Mesothelial cell of epicardium (in vitro differentiated cells): ENCODE data around the gene SMAD1. TPM values are rescaled to one million over a fixed set of nuclear protein-coding genes. Genes with fewer than 3 reads are reported as not detected.

Experiments used
- DNase-seq, 2 experiments: peaks; one replicate each; pipeline ENCODE4 v3.0.0; 2021; ENCODE audit warnings: low spot score in 2 of 2; ENCODE audit not compliant: unreplicated experiment in 2 of 2
- H3K27ac Mint-ChIP-seq: 2 replicates; pipeline ENCODE4 v1.8.0; 2021; ENCODE audit warnings: mixed read lengths
- H3K27me3 Mint-ChIP-seq: 2 replicates; pipeline ENCODE4 v1.8.0; 2021; ENCODE audit warnings: low read depth, mixed read lengths
- H3K36me3 Mint-ChIP-seq: 2 replicates; pipeline ENCODE4 v1.8.0; 2021; ENCODE audit warnings: mixed read lengths
- H3K4me1 Mint-ChIP-seq: 2 replicates; pipeline ENCODE4 v1.8.0; 2021; ENCODE audit warnings: mixed read lengths
- H3K4me3 Mint-ChIP-seq: 2 replicates; pipeline ENCODE4 v1.8.0; 2021; ENCODE audit warnings: mild to moderate bottlenecking, moderate library complexity, mixed read lengths
- H3K9me3 Mint-ChIP-seq: 2 replicates; pipeline ENCODE4 v1.8.0; 2021; ENCODE audit warnings: mixed read lengths
- total RNA-seq: library from RNA; stranded (reverse); gene quantifications from 3 replicates; pipeline ENCODE4 v1.2.1, GENCODE V29; 2021
- TF ChIP-seq, protein P1 (sequence below): fragments of 200-600 bp; sonication (generic); IDR thresholded peaks from one replicate; pipeline ENCODE4 v1.5.0; 2021; ENCODE audit warnings: antibody characterized with exemption; ENCODE audit not compliant: unreplicated experiment

SMAD1 gene
- total RNA-seq, 1 donor from 2014 or later: 40.5 TPM

- H3K36me3 Mint-ChIP-seq: no peaks in the 10 kb centered on the region
- TF ChIP-seq, protein P1, sequence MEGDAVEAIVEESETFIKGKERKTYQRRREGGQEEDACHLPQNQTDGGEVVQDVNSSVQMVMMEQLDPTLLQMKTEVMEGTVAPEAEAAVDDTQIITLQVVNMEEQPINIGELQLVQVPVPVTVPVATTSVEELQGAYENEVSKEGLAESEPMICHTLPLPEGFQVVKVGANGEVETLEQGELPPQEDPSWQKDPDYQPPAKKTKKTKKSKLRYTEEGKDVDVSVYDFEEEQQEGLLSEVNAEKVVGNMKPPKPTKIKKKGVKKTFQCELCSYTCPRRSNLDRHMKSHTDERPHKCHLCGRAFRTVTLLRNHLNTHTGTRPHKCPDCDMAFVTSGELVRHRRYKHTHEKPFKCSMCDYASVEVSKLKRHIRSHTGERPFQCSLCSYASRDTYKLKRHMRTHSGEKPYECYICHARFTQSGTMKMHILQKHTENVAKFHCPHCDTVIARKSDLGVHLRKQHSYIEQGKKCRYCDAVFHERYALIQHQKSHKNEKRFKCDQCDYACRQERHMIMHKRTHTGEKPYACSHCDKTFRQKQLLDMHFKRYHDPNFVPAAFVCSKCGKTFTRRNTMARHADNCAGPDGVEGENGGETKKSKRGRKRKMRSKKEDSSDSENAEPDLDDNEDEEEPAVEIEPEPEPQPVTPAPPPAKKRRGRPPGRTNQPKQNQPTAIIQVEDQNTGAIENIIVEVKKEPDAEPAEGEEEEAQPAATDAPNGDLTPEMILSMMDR: no peak
- DNase-seq: peak; percentile 47 to 72
- H3K4me3 Mint-ChIP-seq: no peak overlapping the region
- no peaks in the 10 kb centered on the region for H3K9me3 Mint-ChIP-seq
- no peak overlapping the region for H3K27ac Mint-ChIP-seq
- H3K27me3 Mint-ChIP-seq: no peaks in the 10 kb centered on the region
- H3K4me1 Mint-ChIP-seq: peaks cover 22% of the 10 kb centered on the region
Observed at GRCh38 chr4:145482209-145483037, 770 bp downstream of the SMAD1 start.

DNA sequence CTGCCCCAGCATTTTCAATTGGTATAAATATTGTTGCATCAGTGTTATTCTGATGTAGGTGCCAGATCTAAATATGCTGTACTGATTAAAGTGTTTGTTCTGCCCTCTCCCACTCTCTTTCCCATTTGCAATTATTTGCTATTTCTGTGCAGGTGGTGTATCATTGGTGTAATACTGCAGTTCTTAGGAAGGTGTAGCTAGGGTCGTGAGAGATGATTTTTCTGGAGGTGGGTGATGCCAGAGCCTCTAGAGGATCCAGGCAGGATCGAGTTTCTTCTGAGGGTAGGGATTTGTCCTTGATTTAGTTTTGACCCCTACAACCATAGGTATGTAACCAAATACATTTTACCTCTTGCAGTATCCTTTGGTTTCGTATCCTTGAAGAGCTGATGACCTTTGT is 1.9 kb downstream of the SMAD1 start:
- Mint-ChIP-seq H3K27me3 (no peaks in the 10 kb centered on the region), H3K4me1 (peaks cover 25% of the 10 kb centered on the region), H3K27ac (no peak overlapping the region), H3K9me3 (no peaks in the 10 kb centered on the region), H3K36me3 (no peaks in the 10 kb centered on the region), H3K4me3 (no peak overlapping the region)
- TF ChIP-seq, protein P1: no peak
- no peak for DNase-seq

DNA sequence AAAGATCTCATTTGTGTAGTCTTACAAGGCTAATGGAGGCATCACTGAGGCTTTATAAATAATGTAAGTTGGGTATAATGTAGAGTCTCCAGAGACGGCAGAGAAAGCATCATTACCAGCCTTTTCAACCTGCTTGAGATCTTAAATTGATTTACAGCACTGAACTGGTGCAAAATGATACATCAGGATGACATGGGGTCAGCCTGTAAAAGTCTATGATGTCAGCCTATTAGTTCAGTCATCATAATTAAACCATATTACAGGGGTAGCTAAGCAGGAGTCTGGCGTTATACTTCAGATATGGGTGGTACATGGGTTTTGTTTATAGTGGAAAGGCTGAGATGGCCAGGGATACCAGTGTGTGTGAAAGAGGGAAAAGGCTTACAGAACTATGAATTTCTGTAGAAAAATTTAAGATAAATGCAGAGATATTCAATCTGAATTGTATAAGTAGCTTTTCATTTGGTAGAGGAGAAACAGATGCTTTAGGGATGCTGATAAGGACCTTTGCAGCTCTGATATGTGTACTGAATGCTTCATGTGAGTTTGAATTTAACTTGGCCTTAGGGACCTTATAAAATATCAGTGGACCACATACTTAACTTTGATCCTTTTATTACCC is 2.7 kb downstream of the SMAD1 start:
- Mint-ChIP-seq H3K9me3 (no peaks in the 10 kb centered on the region), H3K27me3 (no peaks in the 10 kb centered on the region), H3K27ac (no peak overlapping the region), H3K4me3 (no peak overlapping the region), H3K36me3 (no peaks in the 10 kb centered on the region), H3K4me1 (peaks cover 25% of the 10 kb centered on the region)
- TF ChIP-seq, protein P1: no peak
- no peak for DNase-seq

- Mint-ChIP-seq H3K36me3 (no peaks in the 10 kb centered on the region), H3K4me3 (no peak overlapping the region), H3K27me3 (no peaks in the 10 kb centered on the region), H3K9me3 (no peaks in the 10 kb centered on the region), H3K4me1 (peaks cover 25% of the 10 kb centered on the region), H3K27ac (no peak overlapping the region)
- DNase-seq: no peak
- TF ChIP-seq, protein P1: no peak
Observed at GRCh38 chr4:145485120-145485519, 3.5 kb downstream of the SMAD1 start.

DNA sequence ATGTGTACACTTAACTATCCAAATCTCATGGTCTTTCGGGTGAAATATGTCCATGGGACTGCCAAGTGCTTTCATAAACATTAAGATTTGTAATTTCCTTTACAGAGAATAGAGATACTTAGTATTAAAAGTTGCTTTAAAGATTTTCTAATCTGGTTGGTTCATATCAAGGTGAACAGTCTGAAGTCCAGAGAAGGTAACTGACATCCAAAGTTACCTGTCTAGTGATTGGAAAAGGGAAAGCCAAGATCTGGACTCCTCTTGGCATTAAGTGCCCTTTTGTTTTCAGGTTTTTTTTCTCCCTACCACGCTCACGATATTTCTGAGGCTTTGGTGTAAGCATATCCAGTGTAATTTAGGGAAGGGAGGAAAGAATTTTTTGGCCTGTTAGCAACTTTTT is 5.0 kb downstream of the SMAD1 start:
- Mint-ChIP-seq H3K36me3 (no peaks in the 10 kb centered on the region), H3K4me3 (no peak overlapping the region), H3K27ac (no peak overlapping the region), H3K9me3 (no peaks in the 10 kb centered on the region), H3K4me1 (peaks cover 23% of the 10 kb centered on the region), H3K27me3 (no peaks in the 10 kb centered on the region)
- TF ChIP-seq, protein P1: no peak
- no peak for DNase-seq
